Measurements from ENCODE around the gene HECTD1. TPM values are rescaled to one million over a fixed set of nuclear protein-coding genes. Genes with fewer than 3 reads are reported as not detected.
"Not testable (repeated sequence)": the region's sequence is repeated elsewhere in the genome, so short reads cannot be mapped to it uniquely, and the experiment has no call there.

HECTD1 gene
- total RNA-seq, 1 donor from 2014 or later: 137 TPM

- TF ChIP-seq, protein P1, sequence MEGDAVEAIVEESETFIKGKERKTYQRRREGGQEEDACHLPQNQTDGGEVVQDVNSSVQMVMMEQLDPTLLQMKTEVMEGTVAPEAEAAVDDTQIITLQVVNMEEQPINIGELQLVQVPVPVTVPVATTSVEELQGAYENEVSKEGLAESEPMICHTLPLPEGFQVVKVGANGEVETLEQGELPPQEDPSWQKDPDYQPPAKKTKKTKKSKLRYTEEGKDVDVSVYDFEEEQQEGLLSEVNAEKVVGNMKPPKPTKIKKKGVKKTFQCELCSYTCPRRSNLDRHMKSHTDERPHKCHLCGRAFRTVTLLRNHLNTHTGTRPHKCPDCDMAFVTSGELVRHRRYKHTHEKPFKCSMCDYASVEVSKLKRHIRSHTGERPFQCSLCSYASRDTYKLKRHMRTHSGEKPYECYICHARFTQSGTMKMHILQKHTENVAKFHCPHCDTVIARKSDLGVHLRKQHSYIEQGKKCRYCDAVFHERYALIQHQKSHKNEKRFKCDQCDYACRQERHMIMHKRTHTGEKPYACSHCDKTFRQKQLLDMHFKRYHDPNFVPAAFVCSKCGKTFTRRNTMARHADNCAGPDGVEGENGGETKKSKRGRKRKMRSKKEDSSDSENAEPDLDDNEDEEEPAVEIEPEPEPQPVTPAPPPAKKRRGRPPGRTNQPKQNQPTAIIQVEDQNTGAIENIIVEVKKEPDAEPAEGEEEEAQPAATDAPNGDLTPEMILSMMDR (IDR thresholded peaks at IDR 0.05; ENCODE audit: borderline replicate concordance): no peak
- Histone ChIP-seq H3K27me3 (ENCODE audit: low read depth) (no peaks in the 10 kb centered on the region), H3K4me1 (no peaks in the 10 kb centered on the region), H3K27ac (replicated peaks) (no peak overlapping the region), H3K36me3 (peaks cover 100% of the 10 kb centered on the region), H3K4me3 (no peak overlapping the region), H3K9me3 (replicated peaks) (no peaks in the 10 kb centered on the region)
- DNase-seq: no peak
- intact Hi-C loops (cut with micrococcal nuclease): no loop called here
These were observed 96.7 kb downstream of the HECTD1 start for GRCh38 chr14:31110872-31111271.

DNA sequence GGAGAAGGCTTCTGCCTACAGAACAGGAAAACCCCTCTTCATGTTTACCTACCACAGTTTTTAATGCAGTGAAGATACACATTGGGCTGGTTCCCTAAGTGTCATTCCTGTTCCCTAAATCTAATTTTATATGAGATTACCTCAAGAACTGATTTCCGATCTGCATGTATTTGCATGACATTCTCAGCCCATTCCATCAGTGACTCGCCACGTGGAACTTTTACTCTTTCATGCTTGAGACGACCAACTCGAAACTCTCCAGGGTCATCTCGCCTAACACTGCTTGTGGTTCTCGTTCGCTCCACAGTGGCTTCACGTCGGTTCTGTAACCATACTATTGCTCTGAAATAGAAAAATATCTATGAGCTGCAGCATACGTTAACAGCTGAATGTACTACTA is 98.3 kb downstream of the HECTD1 start:
- DNase-seq: no peak
- no peaks in the 10 kb centered on the region for H3K9me3 ChIP-seq (replicated peaks)
- TF ChIP-seq, protein P1 (IDR thresholded peaks at IDR 0.05; ENCODE audit: borderline replicate concordance): no peak
- H3K36me3 ChIP-seq: peaks cover 100% of the 10 kb centered on the region
- no peak overlapping the region for H3K27ac ChIP-seq (replicated peaks)
- no peak overlapping the region for H3K4me3 ChIP-seq
- no peaks in the 10 kb centered on the region for H3K4me1 ChIP-seq
- H3K27me3 ChIP-seq (ENCODE audit: low read depth): no peaks in the 10 kb centered on the region
- intact Hi-C loops (cut with micrococcal nuclease): no loop called here

DNA sequence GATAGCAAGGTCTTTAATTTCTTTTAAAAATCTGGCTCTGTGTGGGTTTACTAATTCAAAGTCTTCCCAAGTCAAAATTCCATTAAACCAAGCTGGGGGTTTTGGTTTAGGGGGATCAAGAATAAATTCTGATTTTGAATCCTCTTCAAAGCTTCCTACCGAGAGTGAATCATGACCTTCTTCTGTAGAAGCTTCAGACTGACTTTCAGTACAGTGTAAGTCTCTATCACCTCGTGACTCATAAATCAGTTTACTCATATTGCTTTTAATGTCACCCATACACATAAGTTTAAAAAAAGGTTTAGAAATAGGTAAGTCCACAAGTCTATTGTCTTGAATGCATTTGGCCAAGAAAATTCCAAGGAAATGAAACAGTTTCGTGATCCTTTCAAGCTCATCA is 100.8 kb downstream of the HECTD1 start:
- DNase-seq: no peak
- H3K36me3 ChIP-seq: peaks cover 100% of the 10 kb centered on the region
- H3K27ac ChIP-seq (replicated peaks): no peak overlapping the region
- TF ChIP-seq, protein P1 (IDR thresholded peaks at IDR 0.05; ENCODE audit: borderline replicate concordance): no peak
- no peak overlapping the region for H3K4me3 ChIP-seq
- no peaks in the 10 kb centered on the region for H3K27me3 ChIP-seq (ENCODE audit: low read depth)
- no peaks in the 10 kb centered on the region for H3K4me1 ChIP-seq
- H3K9me3 ChIP-seq (replicated peaks): no peaks in the 10 kb centered on the region
- intact Hi-C loops (cut with micrococcal nuclease): no loop called here

- intact Hi-C loops (cut with micrococcal nuclease): no loop called here
- H3K36me3 ChIP-seq: peaks cover 52% of the 10 kb centered on the region
- TF ChIP-seq, protein P1 (IDR thresholded peaks at IDR 0.05; ENCODE audit: borderline replicate concordance): no peak
- H3K27me3 ChIP-seq (ENCODE audit: low read depth): no peaks in the 10 kb centered on the region
- peaks cover 6% of the 10 kb centered on the region for H3K4me1 ChIP-seq
- no peak overlapping the region for H3K27ac ChIP-seq (replicated peaks)
- H3K9me3 ChIP-seq (replicated peaks): no peaks in the 10 kb centered on the region
- H3K4me3 ChIP-seq: no peak overlapping the region
- DNase-seq: no peak
These were observed 110.5 kb downstream of the HECTD1 start for GRCh38 chr14:31097081-31097480.

DNA sequence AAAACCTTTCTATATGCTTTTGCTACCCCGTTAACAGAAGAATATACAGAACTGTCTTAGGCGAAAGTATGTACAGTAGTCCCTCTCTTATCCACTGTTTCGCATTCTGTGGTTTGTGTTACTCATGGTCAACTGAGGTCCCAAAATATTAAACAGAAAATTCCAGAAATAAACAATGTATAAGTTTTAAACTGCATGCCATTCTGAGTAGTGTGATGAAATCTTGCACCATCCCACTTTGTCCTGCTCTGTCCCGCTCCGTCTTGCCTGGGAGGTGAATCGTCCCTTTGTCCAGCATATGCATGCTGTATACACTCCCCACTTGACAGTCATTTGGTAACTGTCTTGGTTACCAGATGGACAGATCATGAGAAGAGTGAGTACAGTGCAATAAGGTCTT is 111.3 kb downstream of the HECTD1 start:
- Histone ChIP-seq H3K4me3 (no peak overlapping the region), H3K9me3 (replicated peaks) (no peaks in the 10 kb centered on the region), H3K4me1 (peaks cover 14% of the 10 kb centered on the region), H3K27ac (replicated peaks) (no peak overlapping the region), H3K36me3 (peaks cover 44% of the 10 kb centered on the region), H3K27me3 (ENCODE audit: low read depth) (no peaks in the 10 kb centered on the region)
- no peak for DNase-seq
- TF ChIP-seq, protein P1 (IDR thresholded peaks at IDR 0.05; ENCODE audit: borderline replicate concordance): no peak
- intact Hi-C loops (cut with micrococcal nuclease): no loop called here

DNA sequence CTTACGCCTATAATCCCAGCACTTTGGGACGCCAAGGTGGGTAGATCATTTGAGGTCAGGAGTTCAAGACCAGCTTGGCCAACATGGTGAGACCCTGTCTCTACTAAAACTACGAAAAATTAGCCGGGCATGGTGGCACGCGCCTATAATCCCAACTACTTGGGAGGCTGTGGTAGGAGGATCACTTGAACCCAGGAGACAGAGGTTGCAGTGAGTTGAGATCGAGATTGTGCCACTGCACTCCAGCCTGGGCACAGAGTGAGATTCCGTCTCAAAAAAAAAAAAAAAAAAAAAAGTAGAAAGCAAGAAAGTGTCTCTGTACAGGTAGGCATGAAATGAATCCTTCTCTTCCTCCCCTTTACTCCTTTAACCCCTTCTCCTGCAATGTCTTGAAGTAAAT is 111.8 kb downstream of the HECTD1 start:
- H3K27me3 ChIP-seq (ENCODE audit: low read depth); DNase-seq; H3K27ac ChIP-seq (replicated peaks); H3K4me3 ChIP-seq; intact Hi-C loops (cut with micrococcal nuclease); H3K9me3 ChIP-seq (replicated peaks): not testable (repeated sequence)
- peaks cover 39% of the 10 kb centered on the region for H3K36me3 ChIP-seq
- peaks cover 18% of the 10 kb centered on the region for H3K4me1 ChIP-seq

GRCh38 chr14:31093884-31094839 is 113.4 kb downstream of the HECTD1 start:
- peaks cover 25% of the 10 kb centered on the region for H3K4me1 ChIP-seq
- DNase-seq; H3K9me3 ChIP-seq (replicated peaks); H3K27ac ChIP-seq (replicated peaks); intact Hi-C loops (cut with micrococcal nuclease); H3K4me3 ChIP-seq; H3K27me3 ChIP-seq (ENCODE audit: low read depth): not testable (repeated sequence)
- H3K36me3 ChIP-seq: peaks cover 23% of the 10 kb centered on the region
